IPS-15b (cell line): ENCODE data around the gene RAC2.

Source experiments
- H3K27me3 ChIP-seq: one replicate; pipeline ENCODE4 v1.6.1; 2013; ENCODE audit warnings: low read length; ENCODE audit not compliant: control insufficient read depth, insufficient read depth
- H3K36me3 ChIP-seq: one replicate; pipeline ENCODE4 v1.6.1; 2013; ENCODE audit warnings: low read length; ENCODE audit not compliant: control insufficient read depth, insufficient read depth
- H3K4me1 ChIP-seq: one replicate; pipeline ENCODE4 v1.6.1; 2013; ENCODE audit warnings: mild to moderate bottlenecking, low read length; ENCODE audit not compliant: control insufficient read depth, insufficient read depth
- H3K4me3 ChIP-seq: one replicate; pipeline ENCODE4 v1.5.1; 2013; ENCODE audit warnings: low read depth, low read length
- H3K9ac ChIP-seq: one replicate; pipeline ENCODE4 v1.6.1; 2013; ENCODE audit warnings: low read depth, mild to moderate bottlenecking, low read length
- H3K9me3 ChIP-seq: one replicate; pipeline ENCODE4 v1.6.1; 2013; ENCODE audit warnings: mild to moderate bottlenecking, low read length; ENCODE audit not compliant: control insufficient read depth, insufficient read depth

The RAC2 gene

DNA sequence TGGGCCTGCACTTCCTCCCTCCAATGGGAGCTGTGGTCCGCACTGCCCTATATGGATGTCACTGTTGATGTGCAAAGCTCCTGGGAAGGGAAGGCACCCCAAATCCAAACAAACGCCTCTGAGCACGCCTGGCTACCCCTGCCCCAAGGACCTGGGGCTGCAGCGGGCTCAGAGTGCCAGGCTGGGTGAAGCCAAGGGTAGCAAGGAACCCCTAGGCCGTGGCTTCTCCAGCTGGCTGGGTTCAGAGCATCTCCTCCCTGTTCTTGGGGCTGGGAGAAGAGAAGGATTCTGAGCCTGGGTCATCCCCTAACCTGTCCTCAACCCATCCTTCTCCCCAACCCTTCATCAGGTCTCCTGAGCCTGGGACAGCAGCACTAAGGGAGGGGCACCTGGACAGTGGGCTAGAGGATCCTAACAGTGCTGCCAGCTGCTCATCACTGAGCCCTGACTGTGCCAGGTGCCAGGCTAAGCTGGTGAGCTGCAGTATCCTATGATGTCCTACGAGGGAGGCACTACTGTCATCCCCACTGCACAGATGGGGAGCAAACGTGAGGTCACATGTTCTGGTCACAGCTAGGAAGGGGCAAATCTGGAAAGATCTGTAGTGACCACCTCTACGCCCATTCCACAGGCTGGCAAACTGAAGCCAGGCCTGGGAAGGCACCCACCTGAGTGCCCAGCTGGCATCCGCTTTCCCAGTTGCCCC lies 34.8 kb downstream of the RAC2 start:
- Histone ChIP-seq H3K27me3 (no peaks in the 10 kb centered on the region), H3K9ac (no peak overlapping the region), H3K9me3 (no peaks in the 10 kb centered on the region), H3K4me3 (no peak overlapping the region), H3K36me3 (no peaks in the 10 kb centered on the region), H3K4me1 (peaks cover 4% of the 10 kb centered on the region)

DNA sequence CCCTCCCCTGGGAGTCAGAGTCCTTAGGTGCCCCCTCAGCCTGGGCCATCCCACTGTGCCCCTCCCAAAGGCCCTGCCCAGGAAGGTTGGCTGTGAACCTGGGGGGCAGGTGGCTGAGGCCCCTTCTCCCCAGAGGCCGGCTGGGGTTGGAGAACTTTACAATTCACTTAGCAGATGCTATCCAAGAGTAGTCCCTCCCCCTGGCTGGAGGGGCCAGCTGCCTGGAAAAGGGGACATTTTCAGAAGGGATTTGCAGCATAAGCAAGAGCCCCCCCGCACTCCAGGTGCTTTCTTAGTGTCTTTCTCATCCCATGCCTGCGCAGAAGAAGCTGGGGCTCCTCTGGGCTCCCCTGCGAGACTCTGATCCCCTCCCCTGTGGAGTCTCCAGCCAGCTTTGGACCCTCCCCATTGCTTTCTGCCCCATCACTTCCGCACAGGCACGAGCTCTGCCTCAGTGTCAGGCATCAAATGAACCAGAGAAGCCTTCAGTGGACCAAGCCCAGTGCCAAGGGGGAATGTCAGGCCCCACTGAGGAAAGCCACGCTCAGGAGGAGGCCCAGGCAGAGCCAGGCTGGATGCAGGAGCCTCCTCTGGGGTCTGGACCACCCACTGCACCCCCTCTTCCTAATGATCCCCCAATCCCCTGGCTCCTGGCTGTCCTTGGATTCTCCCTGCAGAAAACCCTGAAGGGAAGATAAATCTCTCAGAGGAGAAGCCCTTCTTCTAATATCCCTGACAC lies 35.5 kb downstream of the RAC2 start:
- Histone ChIP-seq H3K9me3 (no peaks in the 10 kb centered on the region), H3K9ac (no peak overlapping the region), H3K36me3 (no peaks in the 10 kb centered on the region), H3K27me3 (no peaks in the 10 kb centered on the region), H3K4me3 (no peak overlapping the region), H3K4me1 (peaks cover 4% of the 10 kb centered on the region)

- Histone ChIP-seq H3K27me3 (no peaks in the 10 kb centered on the region), H3K4me3 (no peak overlapping the region), H3K9me3 (no peaks in the 10 kb centered on the region), H3K9ac (no peak overlapping the region), H3K4me1 (peaks cover 4% of the 10 kb centered on the region), H3K36me3 (no peaks in the 10 kb centered on the region)
Observed at GRCh38 chr22:37207981-37208380, 36.1 kb downstream of the RAC2 start.

- Histone ChIP-seq H3K27me3 (no peaks in the 10 kb centered on the region), H3K36me3 (no peaks in the 10 kb centered on the region), H3K4me3 (no peak overlapping the region), H3K9me3 (no peaks in the 10 kb centered on the region), H3K9ac (no peak overlapping the region), H3K4me1 (no peaks in the 10 kb centered on the region)
Observed at GRCh38 chr22:37206841-37207821, 36.9 kb downstream of the RAC2 start.

- no peaks in the 10 kb centered on the region for H3K4me1 ChIP-seq
- H3K4me3 ChIP-seq, result no peak overlapping the region
- no peaks in the 10 kb centered on the region for H3K27me3 ChIP-seq
- H3K36me3 ChIP-seq, result no peaks in the 10 kb centered on the region
- peak overlapping the region; percentile 12 for H3K9ac ChIP-seq
- H3K9me3 ChIP-seq, result no peaks in the 10 kb centered on the region
Observed at GRCh38 chr22:37206118-37206840, 37.8 kb downstream of the RAC2 start.

DNA sequence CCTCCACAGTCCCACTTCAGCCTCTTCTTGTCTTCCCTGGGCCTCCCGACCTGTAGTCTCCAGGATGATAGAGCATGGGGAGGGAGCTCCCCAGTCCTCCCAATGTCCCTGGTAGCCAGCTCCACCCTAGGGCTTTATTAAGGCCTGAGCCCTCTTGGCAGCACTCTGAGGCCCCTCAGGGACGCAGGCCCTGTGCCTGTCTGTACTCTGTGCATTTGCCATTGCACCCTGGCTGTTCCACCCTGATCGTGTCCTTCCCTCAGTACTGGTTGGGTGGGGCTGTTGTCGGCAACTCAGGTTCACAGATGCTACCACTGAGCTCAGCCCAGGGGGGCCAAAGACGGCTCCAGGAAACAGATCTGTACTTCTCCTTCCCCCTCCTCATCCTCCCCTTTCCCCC lies 39.0 kb downstream of the RAC2 start:
- no peaks in the 10 kb centered on the region for H3K36me3 ChIP-seq
- H3K27me3 ChIP-seq, result no peaks in the 10 kb centered on the region
- no peaks in the 10 kb centered on the region for H3K4me1 ChIP-seq
- no peak overlapping the region for H3K9ac ChIP-seq
- no peak overlapping the region for H3K4me3 ChIP-seq
- no peaks in the 10 kb centered on the region for H3K9me3 ChIP-seq

DNA sequence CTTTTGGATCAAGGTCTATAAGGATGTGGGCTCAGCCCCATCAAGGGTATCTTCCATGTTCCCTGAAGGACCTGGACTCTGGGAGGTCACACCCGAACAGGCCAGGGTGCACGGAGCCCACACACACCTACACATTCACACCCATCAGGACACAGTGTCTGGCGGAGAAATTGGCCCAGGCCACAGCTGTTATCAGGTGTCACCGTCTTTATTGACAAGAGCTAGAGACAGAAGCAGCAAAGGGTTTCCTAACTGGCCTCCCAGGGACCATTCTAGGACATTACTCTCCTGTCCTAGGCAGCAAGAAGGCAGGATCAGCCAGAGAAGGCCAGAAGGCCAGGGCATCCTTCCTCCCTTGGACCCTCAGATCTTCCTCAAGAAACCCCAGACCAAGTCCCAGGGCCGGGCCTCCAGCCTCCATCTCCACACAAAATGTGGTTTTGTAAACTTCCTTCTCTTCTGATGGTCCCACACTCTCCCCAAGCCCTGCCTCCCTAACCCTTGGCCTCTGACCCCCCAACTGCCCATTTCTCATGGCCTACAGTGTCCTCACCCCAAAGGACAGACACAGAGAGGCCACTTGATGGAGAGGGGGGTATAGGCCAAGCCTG lies 39.9 kb downstream of the RAC2 start:
- Histone ChIP-seq H3K4me3 (no peak overlapping the region), H3K9ac (no peak overlapping the region), H3K36me3 (no peaks in the 10 kb centered on the region), H3K27me3 (no peaks in the 10 kb centered on the region), H3K4me1 (peaks cover 3% of the 10 kb centered on the region), H3K9me3 (no peaks in the 10 kb centered on the region)

DNA sequence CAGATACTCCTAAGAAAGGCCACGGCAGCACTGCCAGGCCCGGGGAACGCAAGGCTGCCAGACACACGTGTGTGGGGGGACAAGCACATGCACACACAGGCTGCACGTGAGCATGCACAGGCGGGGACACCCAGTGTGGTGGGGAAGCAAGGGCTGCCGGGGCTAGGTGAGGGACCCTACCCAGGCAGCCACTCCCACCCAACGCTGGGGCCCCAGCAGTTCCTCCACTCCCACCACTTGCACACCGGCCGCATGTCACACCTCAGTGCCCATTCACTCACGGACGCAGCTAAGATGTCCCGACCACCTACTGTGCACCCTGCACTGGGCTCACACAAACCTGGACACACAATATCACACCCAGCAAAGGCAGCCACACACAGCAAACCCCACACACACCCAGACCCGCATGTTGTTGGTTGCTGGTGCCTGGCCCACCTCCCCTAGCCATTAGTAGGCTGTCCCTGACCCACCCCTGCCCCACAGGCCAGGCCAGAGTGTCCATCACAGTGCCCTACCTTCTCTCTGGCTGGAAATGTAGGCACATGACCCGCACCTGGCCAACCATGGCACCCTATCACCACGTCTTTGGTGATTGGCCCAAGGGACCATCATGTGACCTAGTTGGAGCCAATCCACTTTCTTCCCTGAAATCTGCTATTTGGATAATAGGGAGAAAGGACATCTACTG lies 40.6 kb downstream of the RAC2 start:
- no peaks in the 10 kb centered on the region for H3K36me3 ChIP-seq
- H3K9me3 ChIP-seq, result no peaks in the 10 kb centered on the region
- H3K4me3 ChIP-seq, result no peak overlapping the region

DNA sequence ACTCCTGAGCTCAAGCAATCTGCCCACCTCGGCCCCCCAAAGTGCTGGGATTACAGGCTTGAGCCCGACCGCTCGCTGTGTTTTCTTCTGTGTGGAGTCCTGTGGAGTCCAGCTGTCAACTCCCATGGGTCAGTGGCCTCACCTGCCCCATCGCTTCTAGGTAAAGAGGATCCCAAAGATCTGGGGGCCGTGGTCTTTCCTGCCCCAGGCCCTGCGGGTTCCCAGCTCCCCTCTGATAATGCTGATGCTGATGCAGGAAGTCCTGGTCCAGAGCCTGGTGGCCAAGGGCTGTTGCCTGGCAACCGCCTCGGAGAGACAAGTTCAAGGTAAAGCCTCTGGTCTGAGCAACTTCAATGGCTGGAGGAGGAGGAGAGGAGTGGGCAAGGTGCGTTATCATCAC lies 41.4 kb downstream of the RAC2 start:
- no peaks in the 10 kb centered on the region for H3K36me3 ChIP-seq
- H3K9me3 ChIP-seq, result no peaks in the 10 kb centered on the region
- H3K4me1 ChIP-seq, result peaks cover 8% of the 10 kb centered on the region
- no peak overlapping the region for H3K9ac ChIP-seq
- H3K27me3 ChIP-seq, result no peaks in the 10 kb centered on the region
- no peak overlapping the region for H3K4me3 ChIP-seq

More for the DNA sequence above, 40.6 kb downstream of the RAC2 start:
- no peaks in the 10 kb centered on the region for H3K27me3 ChIP-seq
- H3K4me1 ChIP-seq, result peaks cover 3% of the 10 kb centered on the region
- no peak overlapping the region for H3K9ac ChIP-seq

- Histone ChIP-seq H3K36me3 (no peaks in the 10 kb centered on the region), H3K27me3 (no peaks in the 10 kb centered on the region), H3K4me1 (peaks cover 8% of the 10 kb centered on the region), H3K9ac (no peak overlapping the region), H3K9me3 (no peaks in the 10 kb centered on the region), H3K4me3 (no peak overlapping the region)
Observed at GRCh38 chr22:37202001-37202555, 42.0 kb downstream of the RAC2 start.
